Measurements from ENCODE around the gene ABCB8. TPM values are rescaled to one million over a fixed set of nuclear protein-coding genes. Genes with fewer than 3 reads are reported as not detected.

Gene ABCB8
- total and polyA plus RNA-seq, 2 of the 4 experiments (the other 2 are of a cell fraction): 16.3 to 26.8 TPM

DNA sequence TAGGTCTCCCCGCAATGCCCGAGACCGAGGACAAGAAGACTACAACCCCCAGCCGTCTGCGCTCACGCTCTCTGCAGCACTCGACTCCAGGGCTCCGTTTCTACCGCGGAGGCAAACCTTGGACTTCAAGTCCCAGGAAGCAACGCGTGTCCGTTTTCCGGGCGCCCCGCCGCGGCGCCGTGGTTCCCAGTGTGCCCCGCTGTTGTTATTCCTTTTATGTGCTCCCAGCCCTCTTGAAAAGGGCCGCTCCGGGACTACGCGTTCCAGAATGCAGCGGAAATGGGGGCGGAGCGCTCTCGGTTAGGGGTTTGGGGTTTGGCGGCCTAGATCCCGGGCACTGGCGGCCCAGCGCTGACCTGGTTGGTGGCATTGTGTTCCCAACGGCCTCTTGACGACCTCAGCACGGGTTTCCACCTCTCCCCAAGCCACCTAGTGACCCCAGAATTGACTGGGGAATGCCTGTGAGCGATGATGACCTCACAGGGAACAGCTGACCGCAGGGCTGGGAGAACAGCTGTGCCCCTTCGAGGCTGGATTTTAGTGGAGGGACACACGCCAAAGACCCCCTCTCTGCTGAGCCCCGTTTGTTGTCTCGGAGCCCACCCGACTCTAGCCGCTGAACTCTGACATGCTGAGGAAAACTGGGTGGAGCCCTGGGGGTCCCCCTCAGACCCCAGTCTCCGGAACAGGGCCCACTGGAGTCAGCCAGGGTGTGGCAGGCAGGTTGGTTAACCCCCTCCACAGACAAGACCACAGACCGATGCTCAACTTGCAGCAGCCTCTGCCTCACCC is 29.9 kb downstream of the ABCB8 start:
- peaks cover 18% of the 10 kb centered on the region for H4K20me1 ChIP-seq (ENCODE audit: insufficient read depth, low read length)
- H3K4me3 ChIP-seq (ENCODE audit: insufficient read depth, low read depth, low read length): peak overlapping the region; percentile 38
- peak overlapping the region; percentile 69; the same call in 2 of the 3 replicates for H2BK15ac ChIP-seq (ENCODE audit: low read depth, low read length)
- peak overlapping the region; percentile 18 for H2BK20ac ChIP-seq (ENCODE audit: low read depth, low read length)
- no peaks in the 10 kb centered on the region for H3K36me3 ChIP-seq (ENCODE audit: control insufficient read depth, insufficient read depth, low read length)
- H4K8ac ChIP-seq (ENCODE audit: low read depth in 2 of 2, low read length in 2 of 2): peak overlapping the region; percentile 94 to 100
- H3K79me1 ChIP-seq (ENCODE audit: low read depth in 1 of 2, low read length in 2 of 2): peaks cover 20 to 55% of the 10 kb centered on the region in 2 experiments
- H2AFZ ChIP-seq (replicated peaks; ENCODE audit: low read length, poor library complexity): peak overlapping the region; percentile 92
- peak overlapping the region; percentile 91 for H3K27ac ChIP-seq (ENCODE audit: insufficient read depth, low read length)
- intact Hi-C loops (cut with micrococcal nuclease): loop anchor here (2.0 kb wide), 1 partner anchor 23 kb away; the partner anchor contains the start of gene FASTK
- peak overlapping the region; percentile 80 for H4K5ac ChIP-seq (ENCODE audit: low read depth, low read length)
- CTCF ChIA-PET: interaction anchor here (0.8 kb wide), 1 partner anchor 1771 kb away, joined by 3 read pairs; no protein-coding TSS in a partner anchor
- no TSS peak for BruUV-seq (replicated peaks)
- no peaks in the 10 kb centered on the region for H3K27me3 ChIP-seq (ENCODE audit: control insufficient read depth, insufficient read depth, low read length)
- peak overlapping the region; percentile 80 for H3K4me2 ChIP-seq (ENCODE audit: low read depth, low read length)
- TF ChIP-seq FOS (IDR thresholded peaks at IDR 0.05; ENCODE audit: low read depth, low read length): no peak
- TF ChIP-seq MXI1 (IDR thresholded peaks at IDR 0.05; ENCODE audit: borderline replicate concordance, low read depth, low read length): peak; percentile 70; the same call in 1 of the 2 replicates
- TF ChIP-seq POLR2A (IDR thresholded peaks at IDR 0.05; ENCODE audit: low read depth, low read length): no peak; the same call in 1 of the 2 replicates
- no peak; the same call in 1 of the 2 replicates for TF ChIP-seq CHD1 (IDR thresholded peaks at IDR 0.05; ENCODE audit: low read depth, low read length)
- peak; percentile 95 for TF ChIP-seq BHLHE40 (IDR thresholded peaks at IDR 0.05; ENCODE audit: low read depth, low read length)
- TF ChIP-seq RCOR1 (IDR thresholded peaks at IDR 0.05; ENCODE audit: insufficient replicate concordance, low read length): peak; percentile 81
- no peak for TF ChIP-seq CEBPB (IDR thresholded peaks at IDR 0.05; ENCODE audit: low read depth, low read length)
- TF ChIP-seq, protein P1, sequence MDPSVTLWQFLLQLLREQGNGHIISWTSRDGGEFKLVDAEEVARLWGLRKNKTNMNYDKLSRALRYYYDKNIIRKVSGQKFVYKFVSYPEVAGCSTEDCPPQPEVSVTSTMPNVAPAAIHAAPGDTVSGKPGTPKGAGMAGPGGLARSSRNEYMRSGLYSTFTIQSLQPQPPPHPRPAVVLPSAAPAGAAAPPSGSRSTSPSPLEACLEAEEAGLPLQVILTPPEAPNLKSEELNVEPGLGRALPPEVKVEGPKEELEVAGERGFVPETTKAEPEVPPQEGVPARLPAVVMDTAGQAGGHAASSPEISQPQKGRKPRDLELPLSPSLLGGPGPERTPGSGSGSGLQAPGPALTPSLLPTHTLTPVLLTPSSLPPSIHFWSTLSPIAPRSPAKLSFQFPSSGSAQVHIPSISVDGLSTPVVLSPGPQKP (IDR thresholded peaks at IDR 0.05; ENCODE audit: borderline replicate concordance, low read depth, low read length): no peak
- TF ChIP-seq RFX5 (IDR thresholded peaks at IDR 0.05; ENCODE audit: low read depth, low read length): no peak
- TF ChIP-seq CTCF (conservative IDR thresholded peaks at IDR 0.05; ENCODE audit: low read depth, low read length): no peak
- no peak for TF ChIP-seq MAFK (IDR thresholded peaks at IDR 0.05; ENCODE audit: low read depth, low read length)
- TF ChIP-seq MAZ (IDR thresholded peaks at IDR 0.05; ENCODE audit: borderline replicate concordance, low read depth, low read length): peak; percentile 26; the same call in 1 of the 2 replicates
- 0% methylated on average over 16 of the region's 46 CpGs; no CpG with 5 or more reads in 1 of the 2 experiments for WGBS, 2 experiments (ENCODE audit: extremely low coverage in 2 of 2, insufficient read length in 1 of 2)
- peak overlapping the region; percentile 95 for H2AK5ac ChIP-seq (ENCODE audit: low read depth, low read length)
- H3K9me1 ChIP-seq (ENCODE audit: insufficient read depth, low read length): peaks cover 12% of the 10 kb centered on the region; the same call in 1 of the 2 replicates
- dilution Hi-C loops (cut with HindIII; ENCODE audit: low sequenced_read_pairs, unreplicated experiment): no loop called here
- POLR2A ChIA-PET (ENCODE audit: unreplicated experiment): interaction anchor here (0.6 kb wide), 1 partner anchor 51 kb away, joined by 6 read pairs; no protein-coding TSS in a partner anchor
- peak overlapping the region; percentile 95 for H3K56ac ChIP-seq (ENCODE audit: extremely low read depth, insufficient read depth, low read length)
- H3K14ac ChIP-seq (replicated peaks; ENCODE audit: low read depth, low read length): peak overlapping the region; percentile 97
- peak overlapping the region; percentile 97 for H3K4ac ChIP-seq (ENCODE audit: low read depth, low read length)
- peak overlapping the region; percentile 95 for H2AK9ac ChIP-seq (replicated peaks; ENCODE audit: low read depth, low read length, poor library complexity)
- in situ Hi-C loops (cut with MboI; ENCODE audit: low sequenced_read_pairs): no loop called here
- H2BK120ac ChIP-seq (ENCODE audit: low read depth, low read length): peak overlapping the region; percentile 84
- peak overlapping the region; percentile 94 for H2BK5ac ChIP-seq (ENCODE audit: low read depth, low read length, poor library complexity, severe bottlenecking)
- no peaks in the 10 kb centered on the region for H3K9me3 ChIP-seq (ENCODE audit: control insufficient read depth, insufficient read depth, low read length)
- peak overlapping the region; percentile 52 for H3K18ac ChIP-seq (ENCODE audit: low read depth, low read length)
- peak overlapping the region; percentile 82 for H3K9ac ChIP-seq (ENCODE audit: low read depth, low read length)
- DNase-seq (peak; percentile 100), ATAC-seq (ENCODE audit: low read depth) (peak; percentile 86)
- peaks cover 40% of the 10 kb centered on the region for H3K4me1 ChIP-seq (ENCODE audit: control insufficient read depth, insufficient read depth, low read length)
- H4K91ac ChIP-seq (ENCODE audit: insufficient read depth, low read depth, low read length): peak overlapping the region; percentile 98
- peak overlapping the region; percentile 91 for H3K23ac ChIP-seq (ENCODE audit: low read depth, low read length)
